KG1 (cell line): ENCODE measurements around the gene HOMER3.
"Not testable (repeated sequence)": the region's sequence is repeated elsewhere in the genome, so short reads cannot be mapped to it uniquely, and the experiment has no call there.

ENCODE experiments used
- DNase-seq: peaks from one replicate; lab custom pipeline; 2025; lab: John Stamatoyannopoulos, UW

HOMER3 gene

DNA sequence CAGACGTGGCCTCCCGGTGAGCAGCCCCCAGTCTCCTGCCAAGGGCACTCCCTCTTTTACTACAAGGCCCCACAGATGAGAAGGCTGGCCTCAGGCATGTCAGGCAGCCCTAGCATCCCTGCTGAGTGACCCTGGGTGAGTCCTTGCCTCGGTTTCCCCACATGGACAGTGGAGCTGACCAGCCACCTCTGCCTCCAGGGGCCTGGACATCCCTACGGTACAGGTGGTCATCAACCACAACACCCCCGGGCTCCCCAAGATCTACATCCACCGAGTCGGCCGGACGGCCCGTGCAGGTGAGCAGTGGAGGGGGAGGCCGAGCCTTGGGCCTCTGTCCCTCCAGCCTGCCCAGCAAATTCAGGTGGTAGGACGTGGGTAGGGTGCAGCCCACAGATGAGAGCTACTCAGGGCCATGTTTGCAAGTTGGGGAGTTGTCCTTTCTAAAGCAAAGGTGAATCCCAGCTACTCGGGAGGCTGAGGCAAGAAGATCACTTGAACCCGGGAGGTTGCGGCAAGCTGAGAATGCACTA lies 16.3 kb downstream of the HOMER3 start:
- no peak for DNase-seq

DNA sequence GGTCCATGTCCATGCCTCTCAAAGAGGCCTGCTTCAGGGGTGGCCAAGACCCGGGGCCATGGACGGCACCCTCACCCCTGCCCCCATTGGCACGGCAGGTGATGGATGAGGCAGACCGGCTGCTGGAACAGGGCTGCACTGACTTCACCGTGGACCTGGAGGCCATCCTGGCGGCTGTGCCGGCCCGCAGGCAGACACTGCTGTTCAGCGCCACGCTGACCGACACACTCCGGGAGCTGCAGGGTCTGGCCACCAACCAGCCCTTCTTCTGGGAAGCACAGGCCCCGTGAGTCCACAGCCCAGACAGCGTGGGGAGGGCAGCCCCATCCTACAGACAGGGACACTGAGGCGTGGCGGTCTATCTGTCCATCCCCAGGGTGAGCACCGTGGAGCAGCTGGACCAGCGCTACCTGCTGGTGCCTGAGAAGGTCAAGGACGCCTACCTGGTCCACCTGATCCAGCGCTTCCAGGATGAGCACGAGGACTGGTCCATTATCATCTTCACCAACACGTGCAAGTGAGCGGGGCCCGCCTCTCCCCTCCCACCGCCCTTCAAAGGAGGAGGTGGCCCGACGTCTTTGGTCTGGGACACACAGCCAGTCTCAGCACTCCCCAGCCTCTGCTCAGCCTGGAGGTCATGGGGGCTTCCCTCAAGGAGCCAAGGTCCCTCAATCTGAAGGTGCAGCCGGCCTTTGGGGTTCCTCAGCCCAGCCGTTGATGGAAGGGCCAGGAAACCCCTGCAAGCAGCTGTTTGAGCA lies 18.6 kb downstream of the HOMER3 start:
- no peak for DNase-seq

DNA sequence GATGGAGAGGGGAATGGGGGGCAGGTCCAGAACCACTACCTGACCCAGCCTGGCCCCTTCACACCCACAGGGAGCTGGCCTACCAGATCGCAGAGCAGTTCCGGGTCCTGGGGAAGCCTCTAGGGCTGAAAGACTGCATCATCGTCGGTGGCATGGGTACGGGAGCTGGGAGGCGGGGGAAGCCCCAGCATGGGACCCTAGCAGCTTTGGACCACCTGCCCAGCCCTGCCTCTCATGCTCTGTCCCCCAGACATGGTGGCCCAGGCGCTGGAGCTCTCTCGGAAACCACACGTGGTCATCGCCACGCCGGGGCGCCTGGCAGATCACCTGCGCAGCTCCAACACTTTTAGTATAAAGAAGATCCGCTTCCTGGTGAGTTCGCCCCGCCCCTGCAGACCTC lies 19.4 kb downstream of the HOMER3 start:
- DNase-seq: no peak

DNA sequence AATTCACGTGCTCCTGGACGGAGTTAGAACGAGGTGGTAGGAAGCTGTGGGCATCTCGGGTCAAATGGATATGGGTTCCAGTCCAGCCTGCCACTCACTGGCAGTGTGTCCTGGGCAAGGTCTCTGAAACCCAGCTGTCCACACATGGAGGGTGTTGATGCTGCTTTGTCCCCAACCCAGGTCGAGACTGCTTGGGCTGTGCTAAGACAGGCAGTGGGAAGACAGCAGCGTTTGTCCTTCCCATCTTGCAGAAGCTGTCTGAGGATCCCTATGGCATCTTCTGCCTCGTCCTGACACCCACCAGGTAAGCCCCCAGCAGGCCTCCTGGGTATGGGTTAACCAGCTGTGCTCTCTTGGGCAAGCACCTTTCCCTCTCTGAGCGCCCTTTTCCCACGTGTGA lies 20.6 kb downstream of the HOMER3 start:
- DNase-seq: no peak

DNA sequence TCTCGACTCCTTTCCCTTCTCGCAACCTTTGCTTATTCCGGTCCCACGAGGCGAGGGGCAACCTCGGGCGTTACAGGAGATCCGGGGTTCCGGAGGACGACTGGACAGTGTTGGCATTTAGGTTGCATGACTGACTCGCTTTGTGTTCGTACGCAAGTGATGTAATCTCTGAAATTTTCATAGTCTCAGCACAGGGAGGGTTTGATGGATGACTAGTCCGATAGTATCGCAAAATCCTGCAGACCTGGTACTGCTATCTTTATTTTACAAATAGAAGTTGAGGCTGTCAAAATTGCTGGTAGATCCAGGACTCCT lies 21.2 kb downstream of the HOMER3 start:
- DNase-seq: no peak

DNA sequence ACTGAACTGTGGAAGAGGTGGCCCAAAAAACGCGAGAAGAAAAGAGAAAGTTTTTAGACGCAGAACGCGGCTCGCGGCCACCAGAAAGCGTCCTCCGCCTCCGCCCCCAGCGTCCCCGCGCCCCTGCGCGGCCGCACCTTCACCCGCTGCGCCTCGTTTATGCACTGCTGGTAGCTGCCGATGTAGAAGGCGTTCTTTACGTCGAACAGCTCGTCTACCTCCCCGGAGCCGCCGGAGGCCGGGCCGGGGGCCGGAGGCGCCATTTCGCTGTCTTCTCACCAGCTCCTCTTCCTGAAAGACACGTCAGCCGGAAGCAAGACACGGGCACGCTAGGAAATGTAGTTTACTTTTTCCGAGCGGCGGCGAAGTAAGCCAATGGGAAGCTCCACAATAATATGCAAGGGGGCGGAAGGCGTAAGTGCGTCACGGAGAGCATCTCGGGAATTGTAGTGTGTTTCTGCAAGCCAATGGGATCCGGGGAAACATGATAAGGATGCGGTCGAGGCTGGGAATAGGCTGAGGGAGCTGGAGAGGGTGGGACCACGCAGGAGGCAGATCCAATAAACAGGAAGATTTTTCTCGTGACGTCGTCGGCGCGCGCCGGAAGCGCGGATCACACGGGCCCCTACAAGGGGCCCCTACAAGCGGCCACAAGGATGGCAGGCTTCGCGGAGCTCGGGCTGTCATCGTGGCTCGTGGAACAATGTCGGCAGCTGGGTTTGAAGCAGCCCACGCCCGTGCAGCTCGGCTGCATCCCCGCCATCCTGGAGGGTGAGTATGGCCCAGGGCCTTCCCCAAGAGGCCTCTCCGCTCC lies 21.7 kb downstream of the HOMER3 start, which contains the start of the genes COPE and DDX49:
Gene COPE, minus strand, starts transcription at position 302 of the 814 bp plus-strand sequence. Its CDS starts 39 bp downstream, at position 263.
Gene DDX49, plus strand, starts transcription at position 630 of the 814 bp plus-strand sequence. Its CDS starts 27 bp downstream, at position 657.
- peak; percentile 92 for DNase-seq

DNA sequence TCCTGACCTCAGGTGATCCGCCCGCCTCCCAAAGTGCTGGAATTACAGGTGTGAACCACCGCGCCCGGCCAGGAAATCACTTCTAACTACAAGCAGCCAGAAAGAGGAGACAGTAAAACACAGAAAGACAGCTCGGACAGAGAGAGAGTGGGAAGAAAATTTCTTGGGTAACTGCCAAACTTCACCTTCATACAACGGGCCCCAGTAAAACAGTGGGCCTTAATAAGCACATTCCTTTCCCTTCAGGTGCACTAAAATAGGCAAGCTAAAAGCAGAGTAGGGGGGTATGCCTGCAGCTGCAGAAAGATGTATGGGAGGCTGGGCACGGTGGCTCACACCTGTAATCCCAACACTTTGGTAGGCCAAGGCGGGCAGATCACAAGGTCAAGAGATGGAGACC lies 23.4 kb downstream of the HOMER3 start:
- DNase-seq: not testable (repeated sequence)

DNA sequence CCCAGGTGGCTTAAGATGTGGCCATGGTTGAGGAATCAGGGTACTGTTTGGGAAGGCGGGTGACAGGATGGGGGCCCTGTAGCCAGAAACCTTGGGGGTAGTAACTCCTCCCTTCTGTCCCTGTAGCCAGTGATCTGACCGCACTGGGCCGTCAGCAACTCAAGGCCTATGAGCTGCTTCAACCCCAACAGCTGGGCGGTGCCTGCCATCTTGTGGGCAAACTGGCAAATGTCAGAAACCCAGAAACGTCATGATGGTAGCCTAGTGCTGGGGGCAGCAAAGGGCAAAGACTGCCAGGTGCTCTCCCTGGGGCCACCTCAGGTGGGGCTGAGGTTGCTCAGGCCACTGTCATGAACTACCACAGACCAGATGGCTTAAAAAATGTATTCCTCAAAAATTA lies 25.4 kb downstream of the HOMER3 start:
- DNase-seq: no peak

DNA sequence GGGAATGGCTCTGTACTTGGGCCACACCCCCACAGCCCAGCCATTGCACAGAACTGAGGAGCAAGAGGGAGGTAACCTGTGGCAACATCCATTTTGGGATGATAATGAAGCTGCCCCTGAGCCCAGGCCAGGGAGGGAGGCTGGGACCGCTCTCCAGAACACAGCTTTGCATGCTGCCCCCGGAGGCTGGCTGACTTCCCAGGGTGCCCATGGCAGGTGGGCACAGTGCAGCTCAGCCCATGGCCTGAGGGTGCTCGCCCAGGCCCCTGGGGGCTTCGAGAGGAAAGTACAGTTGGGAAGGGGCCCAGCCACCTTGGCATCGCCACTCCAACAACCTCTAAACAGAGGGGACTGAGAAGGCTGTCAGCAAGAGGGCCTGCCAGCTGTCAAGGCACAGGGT lies 27.6 kb downstream of the HOMER3 start:
- DNase-seq: no peak

DNA sequence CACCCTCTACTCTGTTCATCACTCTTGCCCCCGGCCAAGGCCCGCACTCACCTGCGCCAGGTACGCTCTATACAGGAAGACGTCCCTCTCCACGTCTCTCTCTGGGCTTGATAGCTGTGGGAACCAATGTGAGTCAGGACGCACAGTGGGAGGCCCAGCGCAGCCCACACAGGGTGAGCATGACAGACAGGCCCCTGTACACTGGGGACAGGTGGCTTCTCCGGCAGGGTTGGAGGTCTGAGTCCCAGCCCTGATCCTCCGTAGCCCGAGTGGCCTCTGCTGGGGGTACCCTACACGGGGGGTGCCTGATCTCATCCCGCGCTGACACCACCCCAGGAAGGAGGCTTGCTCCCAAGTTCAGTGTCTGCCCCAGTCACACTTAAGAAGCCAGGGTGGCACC lies 28.1 kb downstream of the HOMER3 start:
- DNase-seq: no peak

DNA sequence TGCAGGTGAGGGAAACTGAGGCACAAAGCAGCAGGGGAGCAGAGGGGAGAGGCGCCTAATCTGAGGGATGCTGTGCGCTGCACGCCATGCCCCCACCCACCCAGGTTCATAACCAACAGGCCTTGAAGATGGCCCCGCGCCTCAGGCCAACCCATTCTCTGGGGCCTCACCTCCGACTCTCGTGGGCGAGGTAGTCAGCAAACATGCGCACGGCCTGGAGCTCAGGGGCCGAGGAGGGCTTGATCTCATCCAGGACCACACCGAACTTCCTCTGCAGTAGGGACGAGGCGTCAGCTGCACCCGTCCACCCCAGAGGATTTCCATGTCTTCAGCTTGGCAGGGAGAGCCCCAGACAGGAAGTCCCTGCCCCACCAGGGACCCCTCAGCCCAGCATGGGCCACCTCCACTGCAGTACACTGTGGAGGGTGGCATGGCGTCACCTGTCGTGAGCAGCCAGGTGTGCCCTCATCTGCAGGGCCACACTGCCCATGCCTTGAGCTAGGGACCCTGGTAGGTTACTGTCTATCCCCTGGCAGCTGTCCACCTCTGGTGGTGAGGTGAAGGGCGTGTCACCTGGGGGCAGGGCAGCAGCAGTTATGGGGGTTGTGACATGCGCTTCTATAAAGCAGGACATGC lies 30.1 kb downstream of the HOMER3 start:
- no peak for DNase-seq

DNA sequence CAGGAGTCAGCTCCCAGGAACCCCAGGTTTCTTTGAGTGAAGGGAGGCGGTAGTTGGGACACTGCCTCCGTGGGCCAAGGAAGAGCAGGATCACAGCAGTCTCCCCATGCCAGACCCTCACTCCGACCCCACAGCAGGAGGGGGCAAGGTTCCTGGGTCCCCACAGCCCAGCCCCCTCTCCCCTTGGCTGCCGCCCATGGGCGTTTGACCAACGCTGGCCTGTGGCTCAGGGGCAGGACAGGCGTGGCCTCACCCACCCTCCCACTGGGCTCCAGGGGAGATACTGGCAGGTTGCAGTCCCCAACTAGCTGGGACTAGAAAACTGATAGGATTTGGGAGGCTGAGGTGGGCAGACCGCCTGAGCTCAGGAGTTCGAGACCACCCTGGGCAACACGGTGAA lies 31.0 kb downstream of the HOMER3 start:
- no peak for DNase-seq

DNA sequence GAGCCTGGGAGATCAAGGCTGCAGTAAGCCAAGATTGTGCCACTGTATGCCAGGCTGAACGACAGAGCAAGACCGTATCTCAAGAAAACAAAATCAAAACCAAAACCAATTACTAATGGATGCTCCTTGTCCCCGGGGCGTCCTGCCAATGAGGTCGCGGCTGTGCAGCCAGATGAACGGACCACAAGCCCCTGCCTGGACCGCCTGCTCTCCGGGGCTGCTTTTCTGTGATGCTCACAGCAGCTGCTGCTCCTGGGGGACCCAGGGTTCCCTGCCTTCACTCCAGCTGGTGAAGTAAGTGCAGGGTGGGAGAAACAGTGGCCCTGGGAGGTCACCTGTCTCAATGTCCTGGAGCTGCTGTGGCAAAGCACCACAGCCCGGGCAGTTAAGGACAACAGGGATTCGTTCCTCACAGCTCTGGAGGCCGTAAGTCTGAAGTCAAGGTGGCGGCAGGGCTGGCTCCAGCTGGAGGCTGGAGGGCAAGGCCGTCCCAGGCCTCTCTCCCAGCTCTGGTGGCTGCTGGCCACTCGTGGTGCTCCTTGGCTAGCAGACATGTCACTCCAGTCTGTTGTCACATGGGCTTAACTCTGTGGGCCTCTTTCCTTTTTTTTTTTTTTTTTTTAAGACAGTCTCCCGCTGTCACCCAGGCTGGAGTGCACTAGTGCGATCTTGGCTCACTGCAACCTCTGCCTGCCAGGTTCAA lies 31.9 kb downstream of the HOMER3 start:
- no peak for DNase-seq

DNA sequence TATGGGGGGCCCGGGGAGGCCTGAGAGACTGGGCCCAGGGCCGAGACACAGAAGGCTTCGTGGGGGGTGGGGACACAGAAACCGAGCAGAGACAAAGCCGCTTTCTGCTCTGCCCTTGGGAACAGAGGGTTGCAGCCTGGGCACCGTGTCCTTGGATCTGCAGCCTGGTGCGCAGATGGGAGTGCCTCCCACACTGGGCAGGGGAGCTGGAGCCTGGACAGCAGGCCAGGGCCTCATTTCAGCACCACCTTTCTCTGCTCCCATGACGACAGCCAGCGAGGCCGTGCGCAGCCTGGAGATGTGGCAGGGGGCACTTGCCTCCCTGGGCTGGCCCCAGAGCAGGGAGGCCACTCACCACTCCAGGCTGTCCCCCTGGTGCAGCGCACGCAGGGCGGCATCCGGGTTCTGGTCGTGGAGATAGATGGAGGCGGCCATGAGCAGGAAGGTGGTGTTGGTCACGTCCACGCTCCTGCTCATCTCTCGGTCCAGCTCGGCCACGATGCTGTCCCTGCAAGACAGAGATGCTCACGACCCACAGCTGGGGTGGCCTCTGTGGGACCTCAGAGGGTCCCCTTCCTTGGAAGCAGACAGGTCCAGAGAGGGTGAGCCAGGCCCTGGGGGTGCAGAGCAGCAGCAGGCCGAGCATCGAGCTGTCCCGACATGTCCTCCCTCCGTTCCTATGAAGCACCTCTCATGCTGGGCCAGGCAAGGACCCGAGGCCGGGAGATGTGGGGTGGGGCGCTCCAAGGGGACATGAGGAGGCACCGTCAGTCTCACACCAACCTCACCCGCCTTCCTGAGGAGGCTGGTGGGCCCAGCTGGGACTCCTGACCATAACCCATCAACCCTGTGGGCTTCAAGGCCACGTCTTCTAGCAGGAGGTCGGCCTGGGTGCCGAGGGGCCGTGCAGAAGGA lies 34.2 kb downstream of the HOMER3 start:
- no peak for DNase-seq

DNA sequence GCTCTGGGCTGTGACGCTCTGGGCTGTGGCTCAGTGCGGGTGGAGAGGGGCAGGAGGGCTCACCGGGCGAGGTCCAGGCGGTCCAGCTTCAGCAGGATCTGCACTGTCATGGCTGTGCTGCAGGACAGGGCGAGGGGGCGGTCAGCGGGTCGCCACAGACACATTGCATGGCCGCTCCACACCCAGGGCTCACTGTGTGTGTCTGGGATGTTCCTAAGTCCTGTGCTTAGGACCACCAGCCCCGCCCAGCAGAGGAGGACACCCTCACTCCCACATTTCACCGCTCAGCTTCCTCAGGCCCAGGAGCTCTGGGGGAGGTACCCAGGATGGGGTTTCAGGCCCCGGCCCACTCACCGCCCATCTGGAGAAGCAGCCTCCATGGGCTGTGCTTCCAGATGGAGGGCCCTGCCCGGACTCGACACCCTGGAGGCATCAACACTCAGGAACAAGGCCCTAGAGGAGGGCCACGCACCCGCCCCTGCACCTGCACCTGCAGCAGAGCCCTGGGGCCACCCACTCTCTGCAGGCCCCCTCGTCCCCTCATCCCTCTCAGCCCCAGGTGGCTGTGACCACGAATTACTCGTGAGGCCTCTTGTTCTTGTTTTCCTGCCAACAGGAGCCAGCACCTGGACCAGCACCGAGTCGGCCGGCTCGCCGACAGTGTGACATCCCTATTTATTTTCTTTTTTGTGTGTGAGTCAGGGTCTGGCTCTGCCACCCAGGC lies 35.3 kb downstream of the HOMER3 start:
- no peak for DNase-seq

DNA sequence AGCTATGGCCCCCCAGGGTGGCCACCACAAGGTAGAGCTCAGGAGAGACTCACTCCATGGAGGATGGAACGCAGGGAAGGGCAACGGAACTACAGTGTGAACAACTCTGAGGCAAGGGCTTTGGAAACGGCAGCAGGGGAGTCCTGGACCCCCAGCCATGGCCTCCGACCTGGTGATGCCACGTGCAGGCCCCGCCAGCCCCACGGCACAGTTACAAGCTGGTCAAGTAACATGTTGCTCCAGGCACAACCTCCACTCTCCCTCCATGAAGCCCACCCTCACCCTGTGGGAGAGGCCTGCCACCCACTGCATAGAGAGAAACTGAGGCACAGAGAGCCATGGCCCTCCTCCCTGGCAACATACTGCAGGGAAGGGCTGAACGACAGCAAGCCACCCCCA lies 36.0 kb downstream of the HOMER3 start:
- DNase-seq: no peak

DNA sequence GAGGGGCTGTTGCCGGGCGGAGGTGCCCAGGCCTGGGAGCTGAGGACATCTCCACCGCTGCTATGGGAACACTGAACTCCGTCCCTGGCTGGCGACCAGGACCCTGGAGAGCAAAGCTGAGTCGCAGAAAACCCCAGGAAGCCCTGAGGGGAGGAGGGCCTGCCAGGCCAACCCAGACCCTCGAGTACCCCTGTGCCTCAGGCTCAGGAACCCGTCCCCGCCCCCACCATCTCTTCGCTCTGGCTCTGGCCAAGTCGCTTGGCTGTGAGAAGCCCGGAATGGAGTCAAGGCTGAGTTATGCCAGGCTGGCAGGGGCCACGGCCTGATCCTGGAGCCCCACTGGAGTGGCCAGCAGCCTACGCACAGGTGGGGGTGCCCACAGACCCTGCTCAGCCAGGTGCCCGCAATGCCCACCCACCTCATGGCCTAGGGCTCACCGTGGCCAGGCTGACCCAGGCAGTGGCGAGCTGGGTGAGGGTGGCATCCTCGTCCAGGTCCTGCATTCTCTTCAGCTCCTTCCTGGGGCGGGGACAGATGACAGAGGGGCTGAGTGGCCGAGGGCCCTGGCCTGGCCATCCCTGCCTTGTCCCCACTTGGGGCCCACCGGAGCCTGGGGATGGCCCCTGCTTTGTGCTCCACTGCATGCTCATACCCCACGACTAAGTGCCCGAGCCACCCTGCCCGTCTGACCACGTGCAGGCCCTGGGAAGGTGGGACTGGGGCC lies 36.5 kb downstream of the HOMER3 start:
- DNase-seq: no peak

DNA sequence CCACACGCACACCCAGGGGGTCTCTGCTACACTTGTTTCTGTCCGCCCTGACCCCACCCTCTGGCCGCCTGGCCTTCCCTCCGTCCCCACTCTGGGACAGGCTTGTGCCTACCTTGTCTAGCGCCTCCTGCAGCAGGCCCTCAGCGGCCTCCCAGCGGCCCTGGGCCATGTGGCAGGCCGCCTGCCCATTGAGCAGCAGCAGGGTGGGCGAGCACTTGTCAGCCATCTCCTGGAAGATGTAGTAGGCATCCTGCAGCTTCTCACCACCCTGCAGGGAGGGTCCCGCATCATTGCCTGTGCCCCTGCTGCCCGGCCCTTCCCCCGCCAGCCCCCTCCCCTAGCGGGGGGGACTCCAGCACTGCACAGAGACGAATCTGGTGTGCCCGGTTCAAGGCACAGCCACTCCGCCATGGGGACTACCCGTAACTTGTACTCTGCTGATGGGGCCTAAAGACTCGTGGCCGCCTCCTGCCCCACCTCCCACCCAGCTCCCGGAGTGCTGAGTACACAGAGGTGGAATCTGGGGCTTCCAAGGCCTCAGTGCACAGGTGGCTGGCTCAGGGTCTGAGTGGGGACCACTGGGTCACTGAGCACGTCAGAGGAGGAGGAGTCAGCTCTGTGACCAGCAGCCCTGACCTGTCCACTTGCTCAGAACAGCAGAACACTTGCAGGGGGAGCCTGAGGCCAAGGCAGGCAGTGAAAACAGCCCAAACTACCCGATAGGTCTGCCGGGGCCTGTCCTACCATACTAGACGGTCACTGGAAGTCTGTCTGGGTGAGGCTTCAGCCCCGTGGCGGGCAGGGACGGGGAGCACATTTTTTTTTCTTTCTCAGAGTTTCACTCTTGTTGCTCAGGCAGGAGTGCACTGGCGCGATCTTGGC lies 37.6 kb downstream of the HOMER3 start:
- no peak for DNase-seq

DNA sequence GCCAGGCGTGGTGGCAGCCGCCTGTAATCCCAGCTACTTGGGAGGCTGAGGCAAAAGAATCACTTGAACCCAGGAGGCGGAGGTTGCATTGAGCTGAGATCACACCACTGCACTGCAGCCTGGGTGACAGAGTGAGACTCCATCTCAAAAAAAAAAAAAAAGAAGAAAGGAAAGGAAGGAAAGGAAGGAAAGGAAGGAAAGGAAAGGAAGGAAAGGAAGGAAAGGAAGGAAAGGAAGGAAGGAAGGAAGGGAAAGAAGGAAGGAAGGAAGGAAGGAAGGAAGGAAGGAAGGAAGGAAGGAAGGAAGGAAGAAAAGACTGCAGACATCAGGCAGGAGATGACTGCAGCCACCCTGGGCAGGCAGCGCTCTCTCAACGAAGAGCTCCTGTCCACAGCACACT lies 38.5 kb downstream of the HOMER3 start:
- not testable (repeated sequence) for DNase-seq
